Activated T-cell treated with anti-CD3 and anti-CD28 coated beads, Interleukin-2, amount 50 U/mL, for 48 hours (primary cell): ENCODE measurements around the gene SMO.
"Not testable (repeated sequence)": the region's sequence is repeated elsewhere in the genome, so short reads cannot be mapped to it uniquely, and the experiment has no call there.

Source experiments
- DNase-seq, 2 experiments: peaks; one replicate each; pipeline ENCODE4 v3.0.0-alpha.2; 2020

Gene SMO

DNA sequence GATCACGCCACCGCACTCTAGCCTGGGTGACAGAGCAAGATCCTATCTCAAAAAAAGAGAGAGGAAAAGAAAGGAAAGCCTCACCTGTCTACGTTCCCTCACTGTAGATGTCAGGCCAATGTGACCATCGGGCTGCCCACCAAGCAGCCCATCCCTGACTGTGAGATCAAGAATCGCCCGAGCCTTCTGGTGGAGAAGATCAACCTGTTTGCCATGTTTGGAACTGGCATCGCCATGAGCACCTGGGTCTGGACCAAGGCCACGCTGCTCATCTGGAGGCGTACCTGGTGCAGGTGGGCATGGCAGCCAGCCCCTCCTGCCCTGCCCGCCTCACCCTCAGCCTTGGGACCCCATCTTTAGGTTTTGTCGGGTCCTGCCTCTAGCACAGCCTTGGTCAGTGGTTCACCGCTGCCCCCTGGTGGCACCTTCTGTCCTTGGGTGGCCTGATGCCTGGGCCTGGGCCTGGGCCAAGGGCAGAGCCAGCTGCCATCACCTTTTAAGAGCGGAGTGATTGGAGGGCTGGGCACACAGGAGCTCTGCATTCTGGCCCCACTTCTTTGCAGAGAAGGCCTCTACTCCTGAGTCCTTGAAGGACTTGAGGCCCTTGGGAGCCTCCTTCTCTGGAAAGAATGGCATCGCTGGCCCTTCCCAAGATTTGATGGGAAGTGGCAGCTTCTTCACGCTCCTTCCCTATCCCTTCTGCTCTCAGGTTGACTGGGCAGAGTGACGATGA lies 22.0 kb downstream of the SMO start:
- peak; percentile 87 to 89 for DNase-seq

DNA sequence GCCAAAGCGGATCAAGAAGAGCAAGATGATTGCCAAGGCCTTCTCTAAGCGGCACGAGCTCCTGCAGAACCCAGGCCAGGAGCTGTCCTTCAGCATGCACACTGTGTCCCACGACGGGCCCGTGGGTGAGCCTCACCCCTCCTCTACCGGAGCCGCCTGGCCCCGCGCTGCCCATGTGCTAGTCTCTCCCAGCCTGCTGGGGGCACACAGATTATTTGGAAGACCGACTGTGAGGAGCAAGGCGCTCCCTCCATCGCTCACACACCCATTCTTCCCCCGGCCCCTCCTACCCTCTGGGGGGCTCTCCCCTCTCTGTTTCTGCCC lies 22.5 kb downstream of the SMO start:
- no peak for DNase-seq

DNA sequence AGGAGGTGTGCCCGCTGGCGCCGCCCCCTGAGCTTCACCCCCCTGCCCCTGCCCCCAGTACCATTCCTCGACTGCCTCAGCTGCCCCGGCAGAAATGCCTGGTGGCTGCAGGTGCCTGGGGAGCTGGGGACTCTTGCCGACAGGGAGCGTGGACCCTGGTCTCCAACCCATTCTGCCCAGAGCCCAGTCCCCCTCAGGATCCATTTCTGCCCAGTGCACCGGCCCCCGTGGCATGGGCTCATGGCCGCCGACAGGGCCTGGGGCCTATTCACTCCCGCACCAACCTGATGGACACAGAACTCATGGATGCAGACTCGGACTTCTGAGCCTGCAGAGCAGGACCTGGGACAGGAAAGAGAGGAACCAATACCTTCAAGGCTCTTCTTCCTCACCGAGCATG lies 23.7 kb downstream of the SMO start:
- DNase-seq, result no peak

DNA sequence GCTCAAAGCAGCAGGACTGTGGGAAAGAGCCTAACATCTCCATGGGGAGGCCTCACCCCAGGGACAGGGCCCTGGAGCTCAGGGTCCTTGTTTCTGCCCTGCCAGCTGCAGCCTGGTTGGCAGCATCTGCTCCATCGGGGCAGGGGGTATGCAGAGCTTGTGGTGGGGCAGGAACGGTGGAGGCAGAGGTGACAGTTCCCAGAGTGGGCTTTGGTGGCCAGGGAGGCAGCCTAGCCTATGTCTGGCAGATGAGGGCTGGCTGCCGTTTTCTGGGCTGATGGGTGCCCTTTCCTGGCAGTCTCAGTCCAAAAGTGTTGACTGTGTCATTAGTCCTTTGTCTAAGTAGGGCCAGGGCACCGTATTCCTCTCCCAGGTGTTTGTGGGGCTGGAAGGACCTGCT lies 24.2 kb downstream of the SMO start:
- no peak for DNase-seq

DNA sequence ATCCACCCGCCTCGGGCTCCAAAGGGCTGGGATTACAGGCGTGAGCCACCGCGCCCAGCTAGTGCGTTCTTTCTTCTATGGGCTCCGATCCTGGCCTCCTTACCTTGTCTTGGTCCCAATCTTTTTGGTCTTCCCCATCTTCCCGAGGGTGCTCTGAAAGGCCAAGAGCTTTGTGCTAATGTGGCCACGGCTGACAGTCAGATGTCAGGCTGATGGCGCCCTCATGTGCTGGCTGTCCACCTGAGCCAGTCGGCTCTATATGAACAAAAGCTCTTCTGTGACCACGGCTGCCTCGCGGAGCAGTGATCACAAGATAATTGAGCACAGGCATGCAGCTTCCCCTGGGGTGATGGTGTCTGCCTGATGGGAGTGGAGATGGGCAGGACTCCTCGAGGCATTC lies 25.4 kb downstream of the SMO start:
- peak in 1 of 2 experiments; percentile 28 for DNase-seq

DNA sequence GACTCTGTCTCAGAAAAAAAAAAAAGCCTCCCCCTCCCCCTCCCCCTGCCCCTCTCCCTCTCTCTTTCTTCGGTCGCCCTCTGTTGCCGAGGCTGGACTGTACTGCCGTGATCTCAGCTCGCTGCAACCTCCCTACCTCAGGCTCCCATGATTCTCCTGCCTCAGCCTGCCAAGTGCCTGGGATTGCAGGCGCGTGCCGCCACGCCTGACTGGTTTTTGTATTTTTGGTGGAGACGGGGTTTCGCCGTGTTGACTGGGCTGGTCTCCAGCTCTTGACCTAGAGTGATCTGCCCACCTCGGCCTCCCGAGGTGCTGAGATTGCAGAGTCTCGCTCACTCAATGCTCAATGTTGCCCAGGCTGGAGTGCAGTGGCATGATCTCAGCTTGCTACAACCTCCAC lies 27.3 kb downstream of the SMO start:
- DNase-seq, result not testable (repeated sequence)

DNA sequence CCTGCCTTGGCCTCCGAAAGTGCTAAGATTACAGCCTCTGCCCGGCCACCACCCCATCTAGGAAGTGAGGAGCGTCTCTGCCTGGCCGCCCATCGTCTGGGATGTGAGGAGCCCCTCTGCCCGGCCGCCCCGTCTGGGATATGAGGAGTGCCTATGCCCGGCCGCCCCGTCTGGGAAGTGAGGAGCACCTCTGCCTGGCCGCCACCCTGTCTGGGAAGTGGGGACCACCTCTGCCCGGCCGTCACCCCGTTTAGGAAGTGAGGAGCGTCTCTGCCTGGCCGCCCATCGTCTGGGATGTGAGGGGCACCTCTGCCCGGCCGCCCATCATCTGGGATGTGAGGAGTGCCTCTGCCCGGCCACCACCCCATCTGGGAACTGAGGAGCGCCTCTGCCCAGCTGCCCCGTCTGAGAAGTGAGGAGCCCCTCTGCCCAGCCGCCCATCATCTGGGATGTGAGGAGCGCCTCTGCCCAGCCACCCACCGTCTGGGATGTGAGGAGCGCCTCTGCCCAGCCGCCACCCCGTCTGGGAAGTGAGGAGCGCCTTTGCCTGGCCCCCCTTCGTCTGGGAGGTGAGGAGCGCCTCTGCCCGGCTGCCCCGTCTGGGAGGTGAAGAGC lies 27.8 kb downstream of the SMO start:
- DNase-seq, result not testable (repeated sequence)

DNA sequence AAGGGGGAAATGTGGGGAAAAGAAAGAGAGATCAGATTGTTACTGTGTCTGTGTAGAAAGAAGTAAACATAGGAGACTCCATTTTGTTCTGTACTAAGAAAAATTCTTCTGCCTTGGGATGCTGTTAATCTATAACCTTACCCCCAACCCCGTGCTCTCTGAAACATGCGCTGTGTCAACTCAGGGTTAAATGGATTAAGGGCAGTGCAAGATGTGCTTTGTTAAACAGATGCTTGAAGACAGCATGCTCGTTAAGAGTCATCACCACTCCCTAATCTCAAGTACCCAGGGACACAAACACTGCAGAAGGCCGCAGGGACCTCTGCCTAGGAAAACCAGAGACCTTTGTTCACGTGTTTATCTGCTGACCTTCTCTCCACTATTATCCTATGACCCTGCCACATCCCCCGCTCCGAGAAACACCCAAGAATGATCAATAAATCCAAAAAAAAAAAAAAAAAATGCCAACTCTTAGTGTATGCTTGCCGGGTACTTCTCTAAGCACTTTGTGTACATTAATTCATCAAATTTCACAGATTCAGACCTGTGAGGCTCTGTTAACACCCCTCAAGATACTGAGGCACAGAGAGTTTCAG lies 28.5 kb downstream of the SMO start:
- DNase-seq, result not testable (repeated sequence)

DNA sequence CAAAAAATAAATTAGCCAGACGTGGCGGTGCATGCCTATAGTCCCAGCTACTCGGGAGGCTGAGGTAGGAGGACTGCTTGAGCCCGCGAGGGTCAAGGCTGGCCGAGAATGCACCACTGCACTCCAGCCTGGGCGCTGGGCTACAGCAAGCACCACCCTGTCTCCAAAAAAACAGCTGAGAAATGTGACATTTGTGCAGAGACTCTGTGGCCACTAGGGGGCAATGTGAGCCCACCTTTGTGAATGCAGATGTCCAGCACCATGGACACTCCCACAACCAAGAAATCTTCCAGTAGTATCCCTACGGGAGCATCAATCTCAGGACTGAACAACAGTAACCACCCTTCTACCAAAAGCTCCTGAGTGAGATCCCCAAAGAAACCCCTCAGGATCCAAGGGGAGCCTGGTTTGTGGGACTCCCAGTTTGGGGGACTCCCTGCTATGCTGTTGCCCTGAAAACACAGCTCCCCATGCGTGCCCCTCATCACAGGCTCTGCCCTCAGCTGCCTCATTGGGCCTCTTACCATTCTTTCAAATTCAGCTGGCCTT lies 30.2 kb downstream of the SMO start:
- DNase-seq, result peak; percentile 86 to 89

DNA sequence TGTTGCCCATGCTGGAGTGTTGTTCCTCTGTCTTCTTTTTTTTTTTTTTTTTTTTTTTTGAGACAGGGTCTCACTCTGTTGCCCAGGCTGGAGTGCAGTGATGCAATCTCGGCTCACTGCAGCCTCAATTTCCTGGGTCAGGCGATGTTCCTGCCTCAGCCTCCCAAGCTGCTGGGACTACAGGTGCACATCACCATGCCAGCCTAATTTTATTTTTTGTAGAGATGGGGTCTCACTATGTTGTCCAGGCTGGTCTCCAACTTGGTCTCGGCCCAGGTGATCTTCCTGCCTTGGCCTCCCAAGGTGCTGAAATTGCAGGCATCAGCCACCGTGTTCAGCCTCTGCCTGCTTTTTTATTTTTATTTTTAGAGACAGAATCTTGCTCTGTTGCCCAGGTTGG lies 30.7 kb downstream of the SMO start:
- DNase-seq, result not testable (repeated sequence)

DNA sequence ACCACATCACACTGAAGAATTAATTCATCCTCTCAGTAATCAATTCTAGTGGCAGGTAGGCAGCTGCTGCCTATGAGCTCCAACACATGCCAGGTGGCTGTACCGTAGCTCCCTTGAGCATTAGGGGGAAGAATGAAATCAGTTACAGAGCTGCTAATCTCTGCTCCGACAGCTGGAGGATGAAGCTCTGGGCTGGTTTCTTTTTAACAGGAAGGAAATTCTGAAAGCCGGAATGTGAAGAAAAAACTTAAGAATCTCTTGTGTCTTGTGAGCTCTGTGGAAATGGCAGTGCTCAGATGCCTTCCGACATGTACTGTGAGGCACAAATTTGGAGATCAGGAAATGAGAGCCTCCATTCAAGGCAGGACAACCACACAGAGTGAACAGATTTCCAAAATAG lies 33.6 kb downstream of the SMO start:
- no peak for DNase-seq

DNA sequence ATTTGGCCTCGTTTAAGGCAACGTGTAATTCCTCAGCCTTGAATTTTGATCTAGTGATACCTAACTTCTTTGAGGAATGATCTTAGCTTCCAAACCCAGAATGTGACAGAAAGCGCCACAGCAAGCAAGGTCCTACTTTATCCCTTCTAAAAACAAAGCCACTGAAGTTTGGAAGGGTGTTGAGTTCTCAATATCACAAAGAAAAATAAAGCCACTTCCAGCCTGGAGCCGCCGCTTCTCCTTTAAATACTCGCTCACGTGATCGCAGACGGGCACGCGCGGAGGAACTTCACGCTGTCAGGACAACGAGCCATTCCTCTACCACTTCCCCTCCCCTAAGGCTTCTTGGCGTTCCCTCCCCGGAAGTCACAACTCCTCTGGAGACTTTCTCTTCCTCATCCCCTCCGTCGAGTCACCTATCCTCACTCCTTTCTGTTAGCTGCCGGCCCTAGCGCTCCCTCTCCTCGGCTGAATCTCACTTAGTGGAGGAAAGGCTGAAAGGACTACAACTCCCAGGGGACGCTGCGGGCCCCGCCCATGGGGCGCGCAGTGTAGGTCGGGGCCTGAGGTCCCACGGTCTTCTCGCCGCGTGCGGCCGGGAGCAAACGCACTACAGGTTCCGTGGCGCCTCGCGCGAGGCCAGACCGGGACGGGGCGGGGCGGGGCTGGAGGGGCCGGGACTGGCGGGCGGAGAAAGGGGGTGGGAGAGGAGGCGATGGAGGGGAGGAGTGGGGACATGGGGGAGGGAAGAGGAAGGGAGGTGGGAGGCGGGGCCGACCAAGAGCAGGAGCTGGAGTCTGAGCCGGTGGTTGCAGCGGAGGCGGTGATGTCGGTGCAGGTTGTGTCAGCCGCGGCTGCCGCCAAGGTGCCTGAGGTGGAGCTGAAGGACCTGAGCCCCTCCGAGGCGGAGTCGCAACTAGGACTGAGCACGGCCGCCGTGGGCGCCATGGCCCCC lies 36.1 kb downstream of the SMO start, which contains the start of gene AHCYL2:
TSS of gene AHCYL2 (plus strand) at position 780 of the 955 bp plus-strand sequence.
- peak; percentile 98 for DNase-seq

DNA sequence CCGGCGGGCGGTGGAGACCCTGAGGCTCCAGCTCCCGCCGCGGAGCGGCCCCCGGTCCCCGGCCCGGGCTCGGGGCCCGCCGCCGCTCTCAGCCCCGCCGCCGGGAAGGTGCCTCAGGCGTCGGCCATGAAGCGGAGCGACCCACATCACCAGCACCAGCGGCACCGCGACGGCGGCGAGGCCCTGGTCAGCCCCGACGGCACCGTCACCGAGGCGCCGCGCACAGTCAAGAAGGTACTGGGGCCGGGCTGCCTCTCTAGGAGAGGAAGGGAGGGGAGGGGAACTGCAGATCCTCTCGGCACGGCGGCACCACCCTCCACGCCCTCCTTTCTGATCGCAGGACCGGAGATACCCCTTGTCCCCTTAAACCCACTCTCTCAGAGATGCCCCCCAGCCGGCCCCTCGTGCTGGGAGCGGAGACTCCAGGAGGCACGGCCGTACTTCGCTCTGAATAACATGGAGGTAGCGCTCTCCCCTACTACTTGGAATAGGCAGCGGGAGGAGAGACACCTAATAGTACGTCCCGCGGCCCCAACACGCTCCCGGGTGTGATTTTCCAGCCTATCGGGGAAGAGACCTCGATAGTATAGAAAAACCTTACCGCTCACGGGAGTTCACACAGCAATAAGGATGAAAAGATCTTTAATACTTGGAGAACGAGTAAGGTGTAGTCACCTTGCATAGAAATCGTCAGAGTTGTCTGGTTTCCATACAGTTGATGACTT lies 36.9 kb downstream of the SMO start:
- DNase-seq, result peak; percentile 69 to 75

DNA sequence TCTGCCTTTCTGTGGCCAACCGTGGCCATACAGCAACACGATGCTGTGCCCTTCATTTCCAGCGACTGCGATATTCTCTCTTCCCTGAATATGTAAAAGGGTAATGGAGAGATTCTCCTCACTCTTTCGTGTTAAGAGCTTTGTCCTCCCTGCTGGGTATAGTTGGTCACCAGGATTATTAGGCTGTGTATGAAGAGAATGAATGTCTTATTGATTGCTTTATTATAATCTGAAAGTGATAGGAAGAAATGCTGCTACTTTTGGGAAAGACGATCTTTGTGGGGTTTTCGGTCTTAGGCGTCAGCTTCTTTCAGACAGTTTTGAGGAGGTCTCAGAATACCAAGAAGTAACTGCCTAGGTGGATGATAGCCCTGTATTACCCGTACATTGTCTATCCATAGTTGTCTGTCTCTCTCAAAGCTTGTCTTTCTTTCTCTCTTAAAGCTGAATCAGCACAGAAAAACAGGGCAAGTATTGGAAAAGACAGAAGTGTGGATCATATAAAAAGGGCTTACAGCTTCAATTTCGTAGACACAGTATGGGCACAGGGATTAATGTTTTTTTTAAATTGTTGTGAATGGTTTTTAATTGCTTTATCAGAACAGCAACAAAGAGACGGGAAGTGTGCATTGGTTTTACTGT lies 37.6 kb downstream of the SMO start:
- no peak for DNase-seq

DNA sequence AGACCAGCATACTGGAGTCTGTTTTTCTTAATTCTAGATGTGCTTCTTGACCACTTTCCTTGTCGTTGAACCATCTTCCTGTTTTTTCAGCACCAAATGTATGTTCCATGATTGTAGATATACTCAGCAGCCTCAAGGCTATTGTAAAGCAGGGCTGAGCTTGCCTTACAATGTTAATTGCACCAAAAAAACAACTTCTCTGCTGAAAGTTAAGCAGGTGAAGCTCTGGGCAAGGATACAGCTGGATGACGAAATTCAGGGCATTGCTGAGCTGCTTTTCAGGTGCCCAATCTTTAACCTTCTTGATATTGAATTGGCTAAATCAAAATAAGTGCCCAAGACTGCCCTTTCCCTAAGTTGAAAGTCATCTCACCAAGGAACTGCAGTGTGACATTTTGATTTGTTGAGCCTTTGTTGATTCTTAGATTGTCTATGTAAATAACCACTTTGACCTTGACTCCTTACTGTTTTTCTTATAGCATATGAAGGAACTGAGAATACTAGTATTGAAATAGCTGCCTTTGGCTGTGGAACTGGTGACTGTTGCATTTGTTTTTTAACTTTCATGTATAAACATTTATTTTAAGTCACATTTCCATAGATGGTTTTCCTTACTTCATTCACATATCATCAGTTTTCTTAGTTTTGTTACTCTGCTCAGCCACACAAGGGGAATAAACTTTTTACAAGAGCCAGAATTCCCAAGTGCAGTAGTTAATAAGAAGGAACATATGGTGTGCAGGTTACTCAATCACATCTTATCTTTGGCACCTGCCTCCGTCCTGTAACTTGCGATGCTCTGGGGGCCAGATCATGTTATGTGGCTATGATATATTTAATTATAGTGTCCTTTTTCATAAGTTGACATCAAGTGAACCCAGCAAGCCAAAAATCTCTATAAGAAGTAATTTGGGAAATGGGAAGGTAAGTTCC lies 39.5 kb downstream of the SMO start:
- no peak for DNase-seq

DNA sequence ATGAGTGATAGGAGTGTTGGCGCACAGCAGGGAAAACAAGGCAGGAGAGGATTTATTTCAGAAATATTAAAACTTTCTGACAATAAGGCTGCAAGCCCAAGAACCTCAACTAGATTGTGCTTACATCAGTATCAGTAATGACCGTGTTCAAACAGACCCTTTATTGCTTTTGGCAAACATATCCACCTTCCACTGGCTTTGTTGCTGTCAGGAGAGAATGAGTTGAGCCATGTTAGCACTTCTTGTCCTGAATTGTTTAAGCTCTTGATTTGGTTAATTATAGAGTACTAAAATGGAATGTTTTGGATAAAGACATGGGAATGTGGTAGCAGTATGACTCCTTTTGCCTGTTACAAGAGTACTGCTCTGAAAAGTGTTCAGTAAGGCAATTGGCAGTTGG lies 40.2 kb downstream of the SMO start:
- DNase-seq, result no peak

DNA sequence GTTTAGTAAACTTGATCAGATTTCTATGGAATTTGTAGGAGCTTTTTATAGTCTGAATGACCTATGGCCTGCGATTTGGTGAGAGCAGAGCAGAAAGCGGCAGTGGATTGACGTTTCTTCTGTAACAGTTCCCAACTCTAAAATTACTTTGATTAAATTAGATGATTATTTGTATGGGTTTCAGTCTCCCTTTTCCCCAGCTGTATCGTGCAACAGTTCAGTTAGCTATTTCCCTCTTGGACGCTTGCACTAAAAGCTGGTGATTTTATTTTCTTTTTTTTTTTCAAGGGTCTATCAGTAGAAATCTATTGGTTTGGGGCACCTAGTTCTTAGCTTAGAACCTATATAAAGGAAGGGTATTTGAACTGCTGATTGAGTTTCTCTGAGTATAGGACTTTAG lies 43.2 kb downstream of the SMO start:
- no peak for DNase-seq

DNA sequence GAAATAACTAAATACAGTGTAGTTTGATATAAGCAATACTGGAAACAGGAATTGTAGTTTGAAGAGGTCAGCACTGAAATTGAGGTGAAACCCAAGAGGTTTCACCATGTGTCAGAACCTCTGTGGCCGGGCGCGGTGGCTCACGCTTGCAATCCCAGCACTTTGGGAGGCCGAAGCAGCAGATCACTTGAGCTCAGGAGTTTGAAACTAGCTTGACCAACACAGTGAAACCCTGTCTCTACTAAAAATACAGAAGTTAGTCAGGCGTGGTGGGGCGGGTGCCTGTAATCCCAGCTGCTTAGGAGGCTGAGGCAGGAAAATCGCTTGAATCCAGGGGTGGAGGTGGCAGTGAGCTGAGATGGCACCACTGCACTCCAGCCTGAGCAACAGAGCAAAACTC lies 50.1 kb downstream of the SMO start:
- no peak for DNase-seq

DNA sequence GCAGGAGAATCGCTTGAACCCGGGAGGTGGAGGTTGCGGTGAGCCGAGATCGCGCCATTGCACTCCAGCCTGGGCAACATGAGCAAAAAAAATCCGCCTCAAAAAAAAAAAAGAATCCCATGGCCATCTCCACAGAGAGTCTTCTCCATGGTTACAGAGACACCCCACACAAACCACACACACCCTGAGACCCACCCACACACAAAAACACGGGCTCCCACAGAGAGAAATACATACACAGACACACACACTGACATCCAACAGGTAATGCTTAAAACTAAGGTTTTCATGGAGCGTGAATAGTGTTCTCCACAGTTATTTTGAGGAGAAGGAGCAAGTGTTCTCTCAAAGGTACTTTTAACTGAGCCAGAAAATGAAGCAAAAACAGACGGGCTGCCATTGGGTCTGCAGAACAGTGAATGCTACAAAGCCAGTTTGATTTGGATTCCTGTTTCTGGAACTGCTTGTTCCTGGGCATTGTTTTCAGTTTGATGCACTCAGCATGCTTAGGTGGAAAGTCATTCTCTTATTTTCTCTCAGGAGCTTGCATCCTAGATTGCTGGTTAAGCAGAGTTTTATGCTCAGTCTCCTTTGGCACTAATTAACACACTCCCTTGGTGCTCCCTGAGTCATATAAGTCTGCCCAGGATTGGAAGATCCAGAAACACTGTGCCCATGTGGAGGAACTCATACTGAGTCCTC lies 51.8 kb downstream of the SMO start:
- no peak for DNase-seq

DNA sequence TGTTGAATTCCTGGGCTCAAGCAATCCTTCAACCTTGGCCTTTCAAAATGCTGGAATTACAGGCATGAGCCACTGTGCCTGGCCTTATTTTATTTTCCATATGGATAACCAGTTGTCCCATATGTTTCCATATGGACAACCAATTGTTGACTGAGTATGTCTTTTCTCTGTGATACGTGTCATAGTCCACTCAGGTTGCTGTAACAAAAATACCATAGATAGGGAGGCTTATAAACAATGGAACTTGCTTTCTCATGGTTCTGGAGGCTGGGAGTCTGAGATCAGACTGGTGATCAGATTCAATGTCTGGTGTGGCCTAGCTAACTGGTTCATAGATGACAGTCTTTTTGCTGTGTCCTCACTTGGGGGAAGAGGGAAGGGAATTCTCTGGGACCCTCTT lies 55.8 kb downstream of the SMO start:
- DNase-seq, result no peak
